PFSK-1 (cell line): ENCODE measurements around the gene TEF.

Source experiments
- FOXP2 ChIP-seq: optimal IDR thresholded peaks from 2 replicates; pipeline ENCODE3; 2011; ENCODE audit warnings: borderline replicate concordance, control low read depth, inconsistent platforms; ENCODE audit not compliant: insufficient read depth; ENCODE audit errors: extremely low read length, extremely low read depth
- POLR2AphosphoS5 ChIP-seq: IDR thresholded peaks from 2 replicates; pipeline ENCODE4 v1.6.1; 2012; ENCODE audit warnings: low read depth, mild to moderate bottlenecking, control low read depth, low read length, moderate library complexity
- SIN3A ChIP-seq: IDR thresholded peaks from 2 replicates; pipeline ENCODE4 v1.6.1; 2012; ENCODE audit warnings: mild to moderate bottlenecking, low read length, moderate library complexity, borderline replicate concordance; ENCODE audit not compliant: insufficient read depth
- TAF1 ChIP-seq: IDR thresholded peaks from 2 replicates; pipeline ENCODE4 v1.6.1; 2012; ENCODE audit warnings: low read length, control low read depth, borderline replicate concordance; ENCODE audit not compliant: insufficient read depth
- TF ChIP-seq, protein P1 (sequence below), 2 experiments: IDR thresholded peaks; 2 replicates each; pipeline versions ENCODE4 v1.6.1 to v1.8.0; 2011 to 2012; ENCODE audit warnings: low read depth in 2 of 2, low read length in 2 of 2, control low read depth in 1 of 2, inconsistent platforms in 1 of 2, mild to moderate bottlenecking in 1 of 2, moderate library complexity in 1 of 2; ENCODE audit not compliant: insufficient read depth in 1 of 2

The TEF gene

DNA sequence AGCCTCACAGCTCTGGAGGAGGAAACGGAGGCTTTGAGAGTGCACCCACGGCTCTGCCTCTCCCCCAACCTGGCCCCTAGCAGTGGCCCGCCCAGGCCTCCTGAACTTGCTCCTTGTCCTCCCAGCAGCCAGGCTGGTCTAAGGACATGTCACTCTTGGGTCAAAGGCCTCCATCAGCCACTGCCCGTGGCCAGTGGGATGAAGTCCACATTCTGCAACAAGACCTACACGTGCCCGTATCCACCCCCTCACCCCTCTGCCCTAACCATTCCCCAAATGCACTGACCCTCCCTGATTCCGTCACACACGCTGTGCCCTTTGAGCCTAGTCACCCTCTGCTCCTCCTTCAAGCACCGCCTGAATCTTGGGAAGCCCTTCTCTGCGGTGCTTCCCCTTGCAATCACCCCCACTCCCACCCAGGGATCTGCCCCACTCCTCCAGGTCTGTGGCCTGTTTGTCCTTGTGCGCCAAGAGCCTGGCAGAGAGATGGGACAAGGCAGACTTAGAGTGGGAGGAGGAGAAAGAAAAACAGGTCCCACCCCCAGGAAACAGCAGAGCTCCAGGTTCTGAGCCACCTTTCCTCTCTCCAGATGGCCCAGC is 37.5 kb upstream of the TEF start:
- TF ChIP-seq SIN3A (no peak), POLR2AphosphoS5 (no peak), TAF1 (no peak), FOXP2 (no peak)
- TF ChIP-seq, protein P1, sequence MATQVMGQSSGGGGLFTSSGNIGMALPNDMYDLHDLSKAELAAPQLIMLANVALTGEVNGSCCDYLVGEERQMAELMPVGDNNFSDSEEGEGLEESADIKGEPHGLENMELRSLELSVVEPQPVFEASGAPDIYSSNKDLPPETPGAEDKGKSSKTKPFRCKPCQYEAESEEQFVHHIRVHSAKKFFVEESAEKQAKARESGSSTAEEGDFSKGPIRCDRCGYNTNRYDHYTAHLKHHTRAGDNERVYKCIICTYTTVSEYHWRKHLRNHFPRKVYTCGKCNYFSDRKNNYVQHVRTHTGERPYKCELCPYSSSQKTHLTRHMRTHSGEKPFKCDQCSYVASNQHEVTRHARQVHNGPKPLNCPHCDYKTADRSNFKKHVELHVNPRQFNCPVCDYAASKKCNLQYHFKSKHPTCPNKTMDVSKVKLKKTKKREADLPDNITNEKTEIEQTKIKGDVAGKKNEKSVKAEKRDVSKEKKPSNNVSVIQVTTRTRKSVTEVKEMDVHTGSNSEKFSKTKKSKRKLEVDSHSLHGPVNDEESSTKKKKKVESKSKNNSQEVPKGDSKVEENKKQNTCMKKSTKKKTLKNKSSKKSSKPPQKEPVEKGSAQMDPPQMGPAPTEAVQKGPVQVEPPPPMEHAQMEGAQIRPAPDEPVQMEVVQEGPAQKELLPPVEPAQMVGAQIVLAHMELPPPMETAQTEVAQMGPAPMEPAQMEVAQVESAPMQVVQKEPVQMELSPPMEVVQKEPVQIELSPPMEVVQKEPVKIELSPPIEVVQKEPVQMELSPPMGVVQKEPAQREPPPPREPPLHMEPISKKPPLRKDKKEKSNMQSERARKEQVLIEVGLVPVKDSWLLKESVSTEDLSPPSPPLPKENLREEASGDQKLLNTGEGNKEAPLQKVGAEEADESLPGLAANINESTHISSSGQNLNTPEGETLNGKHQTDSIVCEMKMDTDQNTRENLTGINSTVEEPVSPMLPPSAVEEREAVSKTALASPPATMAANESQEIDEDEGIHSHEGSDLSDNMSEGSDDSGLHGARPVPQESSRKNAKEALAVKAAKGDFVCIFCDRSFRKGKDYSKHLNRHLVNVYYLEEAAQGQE (IDR thresholded peaks at IDR 0.05; ENCODE audit: insufficient read depth in 1 of 2, low read depth in 2 of 2, low read length in 2 of 2) = no peak

DNA sequence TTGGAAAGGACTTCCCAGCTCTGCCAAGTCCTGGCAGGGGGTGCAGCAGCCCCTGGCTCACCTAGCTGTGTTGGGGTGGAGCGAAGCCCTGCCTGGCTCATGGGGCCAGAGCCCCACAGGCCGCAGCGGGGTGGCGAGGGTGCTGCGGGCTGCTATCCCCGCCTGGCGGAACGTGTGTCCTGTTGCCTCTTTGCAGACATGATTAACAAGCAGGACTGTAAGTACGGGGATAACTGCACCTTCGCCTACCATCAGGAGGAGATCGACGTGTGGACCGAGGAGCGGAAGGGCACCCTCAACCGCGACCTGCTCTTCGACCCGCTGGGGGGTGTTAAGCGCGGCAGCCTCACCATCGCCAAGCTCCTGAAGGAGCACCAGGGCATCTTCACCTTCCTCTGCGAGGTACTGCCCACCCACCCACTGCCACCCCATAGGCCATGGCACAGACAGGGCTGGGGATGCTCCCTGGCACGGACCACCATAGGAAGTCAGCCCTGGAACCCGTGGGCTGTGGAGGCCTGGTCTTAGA is 35.9 kb upstream of the TEF start:
- TF ChIP-seq FOXP2 (no peak), SIN3A (no peak), TAF1 (no peak), POLR2AphosphoS5 (no peak)
- TF ChIP-seq, protein P1 (IDR thresholded peaks at IDR 0.05; ENCODE audit: insufficient read depth in 1 of 2, low read depth in 2 of 2, low read length in 2 of 2) = no peak

DNA sequence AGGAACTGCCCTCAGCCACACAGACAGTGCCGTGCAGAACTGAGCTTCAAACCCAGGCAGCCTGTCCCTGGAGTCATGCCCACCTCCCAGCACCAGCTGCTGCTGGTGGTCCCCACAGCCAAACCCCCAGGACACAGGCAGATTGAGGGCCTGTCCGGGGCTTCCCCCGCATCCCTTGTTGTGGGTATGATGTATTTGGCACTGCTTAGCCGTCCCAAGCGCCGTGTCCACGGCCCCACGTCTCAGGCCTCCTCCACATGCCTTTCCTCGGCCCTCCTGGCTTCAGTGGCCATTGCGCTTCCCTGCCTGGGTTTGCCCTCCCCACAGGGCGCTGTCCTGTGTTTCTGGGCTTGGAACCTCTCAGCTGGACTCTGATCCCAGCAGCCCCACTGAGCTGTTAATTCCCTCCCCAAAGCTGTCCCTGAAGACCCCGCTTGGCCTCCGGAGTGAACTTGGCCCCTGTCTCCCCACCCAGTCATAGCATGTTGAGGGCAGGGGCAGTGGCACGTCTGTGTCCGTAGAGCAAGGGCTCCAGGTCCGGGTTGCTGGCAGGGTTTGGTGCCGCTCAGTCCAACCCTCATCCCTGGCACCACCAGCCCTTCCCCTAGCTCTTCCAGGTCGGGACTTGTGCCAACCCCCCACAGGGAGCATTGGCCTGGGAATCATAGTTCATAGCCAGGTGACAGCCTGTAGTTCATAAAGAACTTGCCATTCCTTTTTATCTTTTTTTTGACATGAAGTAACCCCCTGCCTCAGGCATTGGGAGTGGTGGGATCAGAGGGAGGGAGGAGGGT is 34.5 kb upstream of the TEF start:
- no peak for TF ChIP-seq POLR2AphosphoS5
- TF ChIP-seq, protein P1 (IDR thresholded peaks at IDR 0.05; ENCODE audit: insufficient read depth in 1 of 2, low read depth in 2 of 2, low read length in 2 of 2) = no peak
- TF ChIP-seq TAF1 = no peak
- no peak for TF ChIP-seq FOXP2
- TF ChIP-seq SIN3A = no peak

DNA sequence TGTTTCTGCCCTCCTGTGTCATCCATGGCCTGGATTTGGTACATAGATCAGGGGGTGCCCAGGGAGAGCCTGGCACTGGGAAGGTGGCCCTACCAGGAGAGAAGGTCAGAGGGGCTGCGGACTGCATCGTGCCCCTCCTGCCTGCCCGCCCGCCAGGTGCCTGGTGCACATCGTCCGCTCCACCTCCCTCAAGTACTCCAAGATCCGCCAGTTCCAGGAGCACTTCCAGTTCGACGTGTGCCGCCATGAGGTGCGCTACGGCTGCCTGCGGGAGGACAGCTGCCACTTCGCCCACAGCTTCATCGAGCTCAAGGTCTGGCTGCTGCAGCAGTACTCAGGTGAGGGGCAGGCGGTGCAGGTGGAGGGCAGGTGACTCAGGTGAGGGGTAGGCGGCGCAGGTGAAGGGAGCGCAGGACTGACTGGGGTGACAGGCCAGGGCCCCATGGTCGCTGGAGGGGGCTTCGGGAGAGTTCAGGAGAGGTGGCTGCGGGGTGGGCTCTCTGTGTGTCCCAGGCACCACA is 32.7 kb upstream of the TEF start:
- TF ChIP-seq FOXP2 (no peak), SIN3A (no peak), TAF1 (no peak), POLR2AphosphoS5 (no peak)
- TF ChIP-seq, protein P1 (IDR thresholded peaks at IDR 0.05; ENCODE audit: insufficient read depth in 1 of 2, low read depth in 2 of 2, low read length in 2 of 2) = no peak

DNA sequence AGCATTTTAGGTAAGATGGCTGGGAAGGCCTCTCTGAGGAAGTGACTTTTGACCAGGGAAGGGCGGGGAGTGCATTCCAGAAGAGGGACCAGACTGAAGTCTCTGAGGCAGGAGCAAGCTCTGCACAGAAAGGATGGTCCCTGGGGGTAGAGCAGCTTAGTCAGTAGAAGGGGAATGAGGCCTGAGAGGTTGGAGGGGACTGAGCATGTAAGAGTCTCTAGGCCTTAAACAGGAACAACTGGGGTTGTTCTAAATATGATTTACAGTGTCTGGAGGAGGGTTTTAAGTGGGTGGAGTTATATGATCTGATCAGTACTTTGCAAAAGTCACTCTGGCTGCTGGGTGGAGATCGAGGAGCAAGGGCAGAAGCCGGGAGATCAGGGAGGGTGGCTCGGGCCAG is 31.7 kb upstream of the TEF start:
- TF ChIP-seq SIN3A (no peak), TAF1 (no peak), POLR2AphosphoS5 (no peak), FOXP2 (no peak)
- TF ChIP-seq, protein P1 (IDR thresholded peaks at IDR 0.05; ENCODE audit: insufficient read depth in 1 of 2, low read depth in 2 of 2, low read length in 2 of 2) = no peak
